T-cell (primary cell): ENCODE results near the gene NOXO1. TPM values are rescaled to one million over a fixed set of nuclear protein-coding genes. Genes with fewer than 3 reads are reported as not detected.

ENCODE experiments used
- ATAC-seq, 4 experiments: fragments of 200-7000 bp in 3 of 4; fragments of 150-1000 bp in 1 of 4; cut with Tn5 transposase; replicated peaks in 1 of 4; 1 replicate in 3 of 4; 2 replicates in 1 of 4; pipeline ENCODE4 v1.10.0; 2021; ENCODE audit warnings: moderate library complexity in 3 of 4, mild to moderate bottlenecking in 2 of 4, moderate number of reproducible peaks in 1 of 4
- CTCF ChIA-PET, 2 donors: fragments of 300-600 bp; sonication (Branson Sonifier 250); formaldehyde crosslinking; loops; one replicate each; lab custom pipeline; 2022; ENCODE audit warnings: antibody characterized with exemption in 2 of 2; lab: Charles Lee
- POLR2A ChIA-PET, 2 donors: fragments of 300-600 bp; sonication (Branson Sonifier 250); formaldehyde crosslinking; loops; one replicate each; lab custom pipeline; 2022; ENCODE audit warnings: antibody characterized with exemption in 2 of 2; lab: Charles Lee
- DNase-seq, 35 experiments: peaks; one replicate each; pipeline versions ENCODE4 v3.0.0 to v3.0.0-alpha.2; 2013 to 2023
- H3K27ac ChIP-seq: one replicate; pipeline ENCODE4 v1.5.1; 2013; ENCODE audit warnings: low read length
- H3K27me3 ChIP-seq, 2 experiments: replicated peaks in 1 of 2; 1 replicate in 1 of 2; 2 replicates in 1 of 2; pipeline versions ENCODE4 v1.6.1 to v1.7.0; 2013; ENCODE audit warnings: low read length in 1 of 2, mixed read lengths in 1 of 2; ENCODE audit not compliant: control insufficient read depth in 2 of 2, insufficient read depth in 2 of 2; ENCODE audit errors: extremely low read depth in 1 of 2
- H3K36me3 ChIP-seq, 2 donors: 1 replicate in 1 of 2; 2 replicates in 1 of 2; pipeline versions ENCODE4 v1.6.1 to v1.7.0; 2013; ENCODE audit warnings: low read length in 1 of 2; ENCODE audit not compliant: control insufficient read depth in 2 of 2, insufficient read depth in 1 of 2; ENCODE audit errors: extremely low read depth in 1 of 2
- H3K4me1 ChIP-seq, 2 experiments: 1 replicate in 1 of 2; 2 replicates in 1 of 2; pipeline versions ENCODE4 v1.6.1 to v1.7.0; 2013; ENCODE audit warnings: low read length in 2 of 2, mixed read lengths in 1 of 2; ENCODE audit not compliant: insufficient read depth in 2 of 2, control insufficient read depth in 1 of 2; ENCODE audit errors: extremely low read depth in 1 of 2
- H3K4me3 ChIP-seq, 2 donors: 1 replicate in 1 of 2; 2 replicates in 1 of 2; pipeline versions ENCODE4 v1.5.1 to v1.7.0; 2013; ENCODE audit warnings: mild to moderate bottlenecking in 2 of 2, low read length in 1 of 2, moderate library complexity in 1 of 2; ENCODE audit not compliant: control insufficient read depth in 1 of 2; ENCODE audit errors: extremely low read depth in 1 of 2
- H3K9me3 ChIP-seq: 2 replicates; pipeline ENCODE4 v1.7.0; 2013
- H3K27ac Mint-ChIP-seq, 2 donors: one replicate each; pipeline ENCODE4 v1.8.0; 2020 to 2021; ENCODE audit warnings: mild to moderate bottlenecking in 2 of 2, mixed read lengths in 2 of 2
- H3K27me3 Mint-ChIP-seq, 2 donors: one replicate each; pipeline ENCODE4 v1.8.0; 2021 to 2022; ENCODE audit warnings: mixed read lengths in 2 of 2
- H3K36me3 Mint-ChIP-seq: one replicate; pipeline ENCODE4 v1.8.0; 2021; ENCODE audit warnings: mixed read lengths
- H3K4me1 Mint-ChIP-seq, 3 donors: one replicate each; pipeline ENCODE4 v1.8.0; 2020 to 2022; ENCODE audit warnings: mixed read lengths in 3 of 3, mild to moderate bottlenecking in 1 of 3
- H3K4me3 Mint-ChIP-seq, 3 donors: one replicate each; pipeline ENCODE4 v1.8.0; 2020 to 2022; ENCODE audit warnings: mild to moderate bottlenecking in 3 of 3, mixed read lengths in 3 of 3, moderate library complexity in 3 of 3
- H3K9me3 Mint-ChIP-seq, 3 donors: one replicate each; pipeline ENCODE4 v1.8.0; 2020 to 2022; ENCODE audit warnings: mixed read lengths in 3 of 3
- whole genome bisulfite sequencing: methylation state at CpG from one replicate; pipeline ENCODE4 v1.1.5; 2013; ENCODE audit warnings: missing lambda C conversion rate; ENCODE audit not compliant: insufficient coverage; 5-methylcytosine and 5-hydroxymethylcytosine counted together
- total RNA-seq, 35 experiments: library from RNA in 6 of 35; stranded (reverse) in 6 of 35; fragments of 120-200 nt in 1 of 35; gene quantifications; one replicate each; pipeline versions ENCODE4 v1.2.1 to v1.2.4 and lab custom pipeline; 2013 to 2026

Gene NOXO1
- total RNA-seq, 5 donors from 2014 or later (not counting 1 experiment from before 2014, with no cell fraction given) = 0.78 to 2.2 (median 1.3) TPM; not detected in 1

DNA sequence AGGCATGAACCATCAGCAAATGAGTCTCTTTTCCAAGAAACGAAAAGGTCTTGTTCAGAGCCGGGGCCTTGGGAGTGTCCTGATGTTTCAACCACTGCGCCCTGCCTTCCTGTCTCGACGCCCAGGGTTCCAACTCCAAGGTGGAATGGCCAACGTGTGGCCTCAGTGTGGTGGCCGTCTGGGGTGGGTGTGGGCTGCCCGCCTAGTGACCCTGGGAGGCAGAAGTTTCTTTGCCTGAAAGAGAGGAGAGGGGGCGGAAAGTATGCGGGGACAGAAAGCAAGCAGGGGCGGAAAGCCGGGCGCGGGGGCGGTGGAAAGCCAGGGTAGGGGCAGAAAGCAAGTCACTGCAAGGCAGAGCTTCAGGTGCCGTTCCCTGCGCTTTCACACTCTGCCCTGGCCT lies 42.4 kb downstream of the NOXO1 start:
- ATAC-seq (no peak), DNase-seq (no peak)
- Mint-ChIP-seq H3K27me3 (no peaks in the 10 kb centered on the region), H3K27ac (no peak overlapping the region), H3K4me3 (no peak overlapping the region), H3K4me1 (peaks cover 5 to 19% (median 14%) of the 10 kb centered on the region in 3 donors), H3K36me3 (peaks cover 3% of the 10 kb centered on the region), H3K9me3 (no peaks in the 10 kb centered on the region)
- H3K36me3 ChIP-seq = peaks cover 7 to 21% of the 10 kb centered on the region in 2 donors
- ChIA-PET POLR2A (no interaction called here), CTCF (no interaction called here)
- no peak overlapping the region for H3K27ac ChIP-seq
- H3K9me3 ChIP-seq = no peaks in the 10 kb centered on the region
- peaks cover 2 to 21% of the 10 kb centered on the region in 2 experiments for H3K4me1 ChIP-seq
- 97% methylated on average over 12 of the region's 17 CpGs for WGBS
- no peak overlapping the region for H3K4me3 ChIP-seq
- H3K27me3 ChIP-seq = no peaks in the 10 kb centered on the region

DNA sequence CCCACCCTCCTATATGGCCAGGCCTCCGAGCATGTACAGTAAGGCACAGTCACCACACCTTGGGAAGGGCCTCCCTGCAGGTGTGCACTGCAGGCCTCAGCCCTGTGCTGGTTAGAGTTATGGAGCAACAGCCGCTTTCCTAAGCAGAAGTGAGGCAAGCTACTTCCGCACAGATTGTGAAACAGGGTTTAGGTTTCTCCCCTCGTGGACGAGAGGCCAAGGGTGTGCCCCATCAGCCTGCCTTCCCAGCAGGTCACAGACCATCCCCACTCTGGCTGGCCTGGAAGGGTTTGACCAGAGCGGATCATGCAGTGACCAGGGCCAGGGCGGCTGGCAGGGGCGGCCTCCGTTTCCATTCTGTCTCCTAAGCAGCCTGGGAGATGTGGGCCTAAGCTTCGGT lies 43.0 kb downstream of the NOXO1 start:
- H3K27ac Mint-ChIP-seq = no peak overlapping the region
- no peak for DNase-seq
- CTCF ChIA-PET = no interaction called here

DNA sequence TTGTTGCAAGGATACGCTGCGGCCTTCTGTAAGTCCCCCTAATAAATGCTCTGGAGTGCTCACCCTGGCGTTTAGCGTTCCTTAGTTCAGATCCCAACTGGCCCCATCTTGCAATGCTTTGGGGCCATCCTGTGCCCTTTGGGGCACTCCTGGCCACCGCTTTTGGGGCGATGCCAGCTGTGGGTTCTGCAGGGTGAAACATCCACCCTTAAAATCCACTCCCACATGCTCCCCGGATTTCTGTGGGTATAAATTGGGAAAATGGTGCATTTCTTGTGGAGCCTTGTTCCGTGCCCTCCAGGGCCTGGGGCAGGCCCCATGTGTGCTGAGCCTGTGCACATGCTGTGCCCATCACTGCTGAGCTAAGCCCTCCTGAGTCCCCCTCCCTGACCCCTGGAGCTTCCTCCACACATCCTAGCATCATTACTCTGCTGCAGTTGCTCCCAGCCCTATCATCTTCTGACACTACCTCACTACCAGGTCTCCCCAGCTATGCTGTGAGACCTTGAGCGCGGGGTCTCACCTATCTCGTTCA lies 44.3 kb downstream of the NOXO1 start:
- ATAC-seq (no peak), DNase-seq (no peak)
- Histone ChIP-seq H3K4me3 (no peak overlapping the region), H3K27ac (no peak overlapping the region), H3K36me3 (peaks cover 7 to 21% of the 10 kb centered on the region in 2 donors), H3K27me3 (peaks cover 0 to 9% of the 10 kb centered on the region in 2 experiments), H3K9me3 (no peaks in the 10 kb centered on the region), H3K4me1 (peaks cover 0 to 6% of the 10 kb centered on the region in 2 experiments)
- Mint-ChIP-seq H3K36me3 (peaks cover 3% of the 10 kb centered on the region), H3K27me3 (no peaks in the 10 kb centered on the region), H3K4me3 (no peak overlapping the region), H3K27ac (no peak overlapping the region), H3K9me3 (no peaks in the 10 kb centered on the region), H3K4me1 (peaks cover 0 to 7% (median 7%) of the 10 kb centered on the region in 3 donors)
- CTCF ChIA-PET = no interaction called here
- POLR2A ChIA-PET = no interaction called here
- 96% methylated on average over 5 of the region's 11 CpGs for WGBS

More for the DNA sequence above, 43.0 kb downstream of the NOXO1 start:
- Histone ChIP-seq H3K9me3 (no peaks in the 10 kb centered on the region), H3K4me3 (no peak overlapping the region), H3K27me3 (no peaks in the 10 kb centered on the region), H3K27ac (no peak overlapping the region), H3K36me3 (peaks cover 7 to 21% of the 10 kb centered on the region in 2 donors), H3K4me1 (peaks cover 2 to 15% of the 10 kb centered on the region in 2 experiments)
- no peak overlapping the region for H3K4me3 Mint-ChIP-seq
- POLR2A ChIA-PET = no interaction called here
- peaks cover 0 to 15% (median 11%) of the 10 kb centered on the region in 3 donors for H3K4me1 Mint-ChIP-seq
- no peaks in the 10 kb centered on the region for H3K27me3 Mint-ChIP-seq
- ATAC-seq = no peak
- peaks cover 3% of the 10 kb centered on the region for H3K36me3 Mint-ChIP-seq
- no peaks in the 10 kb centered on the region for H3K9me3 Mint-ChIP-seq
- WGBS = 96% methylated on average over 6 of the region's 10 CpGs

DNA sequence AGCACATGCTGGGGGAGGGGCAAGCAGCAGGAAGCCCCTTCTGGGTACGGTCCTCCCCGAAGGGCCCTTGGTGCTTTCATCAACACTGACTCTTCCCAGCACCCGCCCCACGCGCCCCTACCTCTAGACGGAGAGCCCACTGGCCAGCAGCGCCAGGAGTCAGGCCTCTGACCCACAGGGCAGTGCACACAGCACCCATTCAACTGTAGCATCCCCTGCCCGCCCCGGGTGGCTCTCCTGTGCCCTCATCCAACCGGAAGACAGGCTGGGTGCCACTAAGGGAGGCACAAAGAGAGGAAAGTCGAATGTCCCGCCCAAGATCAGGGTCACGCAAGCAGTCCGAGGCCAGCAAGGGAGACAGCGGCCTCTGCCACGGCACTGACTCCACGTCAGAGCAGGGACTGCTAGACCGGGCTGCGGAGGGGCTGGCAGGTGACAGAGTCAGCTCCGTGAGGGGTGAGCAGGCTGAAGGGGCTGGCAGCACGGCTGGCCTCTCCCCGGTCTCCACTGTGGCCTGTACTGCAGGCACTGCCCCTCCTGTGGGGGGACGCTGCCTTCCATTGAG lies 48.1 kb downstream of the NOXO1 start:
- Mint-ChIP-seq H3K27ac (no peak overlapping the region), H3K4me1 (peaks cover 0 to 3% (median 1%) of the 10 kb centered on the region in 3 donors), H3K4me3 (no peak overlapping the region), H3K27me3 (no peaks in the 10 kb centered on the region), H3K9me3 (no peaks in the 10 kb centered on the region), H3K36me3 (peaks cover 3% of the 10 kb centered on the region)
- WGBS = 87% methylated on average over 21 of the region's 23 CpGs
- ChIA-PET CTCF (no interaction called here), POLR2A (no interaction called here)
- Histone ChIP-seq H3K4me3 (no peak overlapping the region), H3K27ac (no peak overlapping the region), H3K36me3 (peaks cover 0 to 4% of the 10 kb centered on the region in 2 donors), H3K4me1 (peaks cover 2 to 11% of the 10 kb centered on the region in 2 experiments), H3K27me3 (peaks cover 0 to 13% of the 10 kb centered on the region in 2 experiments), H3K9me3 (no peaks in the 10 kb centered on the region)
- no peak for DNase-seq
- no peak for ATAC-seq

DNA sequence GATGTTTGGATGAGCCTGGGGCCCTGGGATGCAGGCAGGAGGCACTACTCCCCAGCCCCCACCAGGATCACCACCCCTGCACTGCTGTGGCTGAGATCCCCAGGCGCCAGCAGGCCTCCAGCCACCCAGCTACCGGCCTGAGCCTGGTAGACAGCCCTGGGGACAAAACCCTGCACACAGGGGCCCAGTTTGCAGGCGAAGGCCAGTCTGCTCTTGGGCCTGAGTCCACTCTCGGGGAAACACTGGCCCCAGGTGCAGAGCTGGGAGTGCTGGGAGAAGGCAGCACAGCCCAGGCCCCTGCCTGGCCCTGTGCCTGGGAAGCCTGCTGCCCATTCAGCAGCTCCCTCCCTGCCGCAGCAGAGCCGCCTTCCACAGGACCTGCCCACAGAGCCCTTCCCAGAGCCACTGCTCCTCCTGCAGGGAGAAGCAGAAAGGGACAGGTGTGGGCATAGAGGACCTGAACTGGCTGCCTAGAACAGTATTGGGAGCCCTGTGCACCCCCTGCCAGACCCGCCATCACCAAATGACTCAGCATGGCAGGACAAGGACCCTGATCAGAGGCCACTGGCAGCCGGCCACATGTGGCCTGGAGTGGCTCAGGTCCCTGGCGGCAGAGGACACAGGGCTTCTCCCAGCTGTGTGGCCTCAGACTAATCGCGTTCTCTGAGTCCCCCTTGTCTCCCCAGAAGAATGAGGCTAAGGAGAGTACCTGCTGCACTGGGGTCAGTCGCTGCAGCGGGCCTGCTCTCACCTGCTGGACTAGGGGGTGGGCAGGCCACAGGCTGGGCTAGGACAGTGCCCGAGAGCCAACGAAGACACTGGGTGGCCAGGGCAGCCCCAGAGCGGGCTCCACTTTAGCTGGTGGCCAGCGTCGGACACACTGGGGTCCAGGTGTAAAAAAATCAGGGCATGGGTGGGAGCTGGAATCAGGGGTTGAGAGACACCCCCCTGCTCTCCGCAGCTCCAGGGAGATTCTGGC lies 48.9 kb downstream of the NOXO1 start:
- Histone ChIP-seq H3K4me3 (no peak overlapping the region), H3K4me1 (peaks cover 2 to 11% of the 10 kb centered on the region in 2 experiments), H3K36me3 (no peaks in the 10 kb centered on the region), H3K9me3 (no peaks in the 10 kb centered on the region), H3K27ac (no peak overlapping the region), H3K27me3 (peaks cover 0 to 13% of the 10 kb centered on the region in 2 experiments)
- Mint-ChIP-seq H3K27ac (no peak overlapping the region), H3K27me3 (no peaks in the 10 kb centered on the region), H3K4me3 (no peak overlapping the region), H3K9me3 (no peaks in the 10 kb centered on the region), H3K4me1 (peaks cover 0 to 3% (median 1%) of the 10 kb centered on the region in 3 donors), H3K36me3 (no peaks in the 10 kb centered on the region)
- WGBS = 89% methylated on average over 16 of the region's 19 CpGs
- DNase-seq = no peak
- ChIA-PET POLR2A (no interaction called here), CTCF (no interaction called here)
- ATAC-seq = no peak

DNA sequence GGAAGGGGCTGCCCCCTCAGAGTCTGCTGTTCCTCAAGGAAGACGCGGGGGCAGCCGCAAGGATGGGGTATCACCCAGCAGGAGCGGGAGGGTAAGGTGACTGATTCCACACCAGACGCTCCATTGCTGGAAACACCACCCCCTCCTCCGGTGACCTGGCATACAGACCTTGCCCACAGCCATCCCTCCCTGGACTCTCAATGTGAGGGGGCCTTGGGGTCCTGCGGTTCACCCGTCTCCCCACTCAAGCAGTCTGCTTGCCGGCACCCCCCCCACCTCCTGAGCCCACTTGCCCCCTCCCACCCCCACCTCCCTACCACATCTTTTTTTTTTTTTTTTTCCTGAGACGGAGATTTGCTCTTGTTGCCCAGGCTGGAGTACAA lies 50.9 kb downstream of the NOXO1 start:
- no peaks in the 10 kb centered on the region for H3K9me3 Mint-ChIP-seq
- ChIA-PET POLR2A (no interaction called here), CTCF (interaction anchor here in 1 of 2 donors (0.7 kb wide), 1 partner anchor 69 kb away, joined by 3 read pairs; no protein-coding TSS in a partner anchor)
- 80% methylated on average over 1 of the region's 10 CpGs for WGBS
- DNase-seq (no peak), ATAC-seq (no peak)
- H3K27me3 Mint-ChIP-seq = no peaks in the 10 kb centered on the region
- H3K36me3 ChIP-seq = no peaks in the 10 kb centered on the region
- peaks cover 0 to 3% (median 1%) of the 10 kb centered on the region in 3 donors for H3K4me1 Mint-ChIP-seq
- peaks cover 0 to 17% of the 10 kb centered on the region in 2 experiments for H3K27me3 ChIP-seq
- H3K27ac Mint-ChIP-seq = no peak overlapping the region
- no peak overlapping the region for H3K4me3 ChIP-seq
- no peaks in the 10 kb centered on the region for H3K36me3 Mint-ChIP-seq
- no peaks in the 10 kb centered on the region for H3K9me3 ChIP-seq
- H3K27ac ChIP-seq = no peak overlapping the region
- H3K4me1 ChIP-seq = peaks cover 2 to 11% of the 10 kb centered on the region in 2 experiments
- peak overlapping the region in 2 of 3 donors; percentile 36 to 43 for H3K4me3 Mint-ChIP-seq
